Natural killer cell (primary cell): ENCODE results near the gene RTL1. TPM values are rescaled to one million over a fixed set of nuclear protein-coding genes. Genes with fewer than 3 reads are reported as not detected.

Experiments
- ATAC-seq, 3 donors: fragments of 150-1000 bp in 2 of 3; fragments of 200-7000 bp in 1 of 3; cut with Tn5 transposase; 1 replicate in 1 of 3; 2 replicates in 2 of 3; pipeline ENCODE4 v1.10.0; 2021; ENCODE audit warnings: mild to moderate bottlenecking in 2 of 3, moderate library complexity in 2 of 3
- DNase-seq, 2 donors: peaks; one replicate each; pipeline versions ENCODE4 v3.0.0 to v3.0.0-alpha.2; 2013 to 2021; ENCODE audit warnings: mixed read lengths in 1 of 2
- H3K27ac ChIP-seq: one replicate; pipeline ENCODE4 v1.5.1; 2013; ENCODE audit warnings: mild to moderate bottlenecking, low read length
- H3K27me3 ChIP-seq: one replicate; pipeline ENCODE4 v1.6.1; 2013; ENCODE audit warnings: low read length; ENCODE audit not compliant: control insufficient read depth, insufficient read depth
- H3K36me3 ChIP-seq: one replicate; pipeline ENCODE4 v1.6.1; 2013; ENCODE audit warnings: low read length; ENCODE audit not compliant: control insufficient read depth, insufficient read depth
- H3K4me1 ChIP-seq: one replicate; pipeline ENCODE4 v1.6.1; 2013; ENCODE audit warnings: low read length; ENCODE audit not compliant: control insufficient read depth, insufficient read depth
- H3K4me3 ChIP-seq: one replicate; pipeline ENCODE4 v1.5.1; 2013; ENCODE audit warnings: low read length
- H3K9me3 ChIP-seq: one replicate; pipeline ENCODE4 v1.6.1; 2013; ENCODE audit warnings: low read length; ENCODE audit not compliant: control insufficient read depth, insufficient read depth
- H3K27ac Mint-ChIP-seq, 2 donors: one replicate each; pipeline ENCODE4 v1.8.0; 2022; ENCODE audit warnings: mild to moderate bottlenecking in 2 of 2, mixed read lengths in 2 of 2, moderate library complexity in 1 of 2
- H3K27me3 Mint-ChIP-seq, 2 donors: one replicate each; pipeline ENCODE4 v1.8.0; 2022; ENCODE audit warnings: low read depth in 2 of 2, mixed read lengths in 2 of 2
- H3K36me3 Mint-ChIP-seq: one replicate; pipeline ENCODE4 v1.8.0; 2022; ENCODE audit warnings: mixed read lengths
- H3K4me1 Mint-ChIP-seq, 2 donors: one replicate each; pipeline ENCODE4 v1.8.0; 2022; ENCODE audit warnings: mixed read lengths in 2 of 2
- H3K4me3 Mint-ChIP-seq: one replicate; pipeline ENCODE4 v1.8.0; 2022; ENCODE audit warnings: mild to moderate bottlenecking, moderate library complexity, mixed read lengths
- H3K9me3 Mint-ChIP-seq, 2 donors: one replicate each; pipeline ENCODE4 v1.8.0; 2022; ENCODE audit warnings: mixed read lengths in 2 of 2
- CTCF ChIP-seq: fragments of 200-600 bp; IDR thresholded peaks from one replicate; pipeline ENCODE4 v1.8.0; 2022; ENCODE audit warnings: antibody characterized with exemption
- WGBS: methylation state at CpG from one replicate; pipeline ENCODE4 v1.1.7; 2013; ENCODE audit warnings: missing lambda C conversion rate; ENCODE audit not compliant: insufficient coverage; 5-methylcytosine and 5-hydroxymethylcytosine counted together
- intact Hi-C: fragments of 100-400 bp; cut with micrococcal nuclease; formaldehyde crosslinking; loops from one replicate; pipeline ENCODE4 v1.14.2; 2022
- total RNA-seq, 4 donors: library from RNA; stranded (reverse); fragments of 120-200 nt in 1 of 4; gene quantifications; one replicate each; pipeline versions ENCODE4 v1.2.3 to v1.2.4, GENCODE V29; 2013 to 2022

RTL1 gene
- total RNA-seq, 3 donors from 2014 or later (not counting 1 experiment from before 2014, with no cell fraction given), result not detected

- no peaks in the 10 kb centered on the region for H3K27me3 Mint-ChIP-seq
- H3K4me1 Mint-ChIP-seq, result no peaks in the 10 kb centered on the region
- H3K27ac Mint-ChIP-seq, result no peak overlapping the region
- Histone ChIP-seq H3K27me3 (no peaks in the 10 kb centered on the region), H3K27ac (no peak overlapping the region), H3K36me3 (no peaks in the 10 kb centered on the region), H3K4me3 (no peak overlapping the region), H3K4me1 (no peaks in the 10 kb centered on the region), H3K9me3 (no peaks in the 10 kb centered on the region)
- no peaks in the 10 kb centered on the region for H3K36me3 Mint-ChIP-seq
- no peaks in the 10 kb centered on the region for H3K9me3 Mint-ChIP-seq
- DNase-seq (no peak), ATAC-seq (no peak)
- H3K4me3 Mint-ChIP-seq, result no peak overlapping the region
- intact Hi-C loops, result no loop called here
- WGBS, result 87% methylated on average over 20 of the region's 20 CpGs
- TF ChIP-seq CTCF, result no peak
These were observed 47.2 kb downstream of the RTL1 start for GRCh38 chr14:100856056-100856950.

DNA sequence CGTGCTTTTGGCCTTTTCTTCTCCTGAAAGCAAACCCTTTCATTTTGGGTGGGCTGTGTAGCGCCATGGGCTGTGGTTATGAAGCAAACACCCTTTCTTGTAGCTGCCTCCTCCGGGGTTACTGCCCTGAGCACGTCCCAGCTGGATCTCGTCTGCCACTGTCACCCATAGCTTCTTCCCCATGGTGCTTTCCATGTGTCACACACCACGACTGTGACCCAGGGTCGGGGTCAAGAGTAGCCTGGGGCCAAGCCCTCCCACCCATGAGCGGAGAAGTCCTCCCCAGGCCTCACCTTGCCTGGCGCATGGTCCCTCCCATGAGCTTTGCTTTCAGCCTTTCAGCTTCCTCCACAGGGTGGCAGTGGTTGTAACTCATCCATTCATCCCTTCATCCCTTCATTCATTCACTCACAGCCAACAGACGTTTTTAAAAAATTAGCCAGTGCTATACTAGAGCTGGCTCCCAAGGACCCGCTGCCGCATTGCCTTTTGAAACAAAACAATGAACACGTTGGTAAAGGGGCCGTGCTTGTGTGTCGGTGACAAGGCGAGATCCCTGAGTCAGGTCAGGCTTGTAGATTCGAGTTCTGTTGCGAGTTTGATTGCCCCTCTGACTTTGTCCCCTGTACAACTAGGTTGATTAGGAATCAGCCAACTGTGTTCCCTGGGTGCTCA is 48.1 kb downstream of the RTL1 start:
- Histone ChIP-seq H3K4me3 (no peak overlapping the region), H3K27ac (no peak overlapping the region), H3K9me3 (no peaks in the 10 kb centered on the region), H3K36me3 (no peaks in the 10 kb centered on the region), H3K4me1 (no peaks in the 10 kb centered on the region), H3K27me3 (no peaks in the 10 kb centered on the region)
- H3K9me3 Mint-ChIP-seq, result no peaks in the 10 kb centered on the region
- intact Hi-C loops, result no loop called here
- no peak overlapping the region for H3K4me3 Mint-ChIP-seq
- H3K36me3 Mint-ChIP-seq, result no peaks in the 10 kb centered on the region
- H3K27ac Mint-ChIP-seq, result no peak overlapping the region
- WGBS, result 85% methylated on average over 18 of the region's 18 CpGs
- TF ChIP-seq CTCF, result no peak
- no peak for ATAC-seq
- no peaks in the 10 kb centered on the region for H3K4me1 Mint-ChIP-seq
- no peak for DNase-seq
- no peaks in the 10 kb centered on the region for H3K27me3 Mint-ChIP-seq

DNA sequence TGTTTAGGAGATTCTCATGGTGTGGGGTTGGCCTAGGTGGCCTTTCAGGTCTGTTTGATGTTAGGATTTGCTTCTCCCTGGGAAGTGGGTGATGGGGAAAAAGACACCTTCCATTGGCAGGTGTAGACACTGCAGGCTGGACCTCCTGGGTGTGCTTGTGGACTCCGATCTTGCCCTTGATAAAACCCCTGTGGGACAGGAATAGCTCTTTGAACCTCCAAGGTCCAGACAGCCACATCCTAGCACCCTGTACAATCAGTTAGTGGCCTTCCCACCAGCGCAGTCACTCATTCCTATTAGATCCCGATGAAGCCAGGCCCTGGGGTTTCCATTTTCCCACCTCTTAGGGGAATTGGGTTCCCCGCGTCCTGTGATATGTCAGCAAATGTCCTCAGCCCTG is 49.1 kb downstream of the RTL1 start:
- H3K4me1 ChIP-seq, result no peaks in the 10 kb centered on the region
- no peaks in the 10 kb centered on the region for H3K36me3 Mint-ChIP-seq
- no peak overlapping the region for H3K27ac ChIP-seq
- no peaks in the 10 kb centered on the region for H3K36me3 ChIP-seq
- no peak for TF ChIP-seq CTCF
- H3K27me3 Mint-ChIP-seq, result no peaks in the 10 kb centered on the region
- no peaks in the 10 kb centered on the region for H3K9me3 Mint-ChIP-seq
- H3K4me3 Mint-ChIP-seq, result no peak overlapping the region
- DNase-seq, result no peak
- no peak overlapping the region for H3K4me3 ChIP-seq
- intact Hi-C loops, result no loop called here
- WGBS, result 92% methylated on average over 5 of the region's 5 CpGs
- no peaks in the 10 kb centered on the region for H3K9me3 ChIP-seq
- H3K4me1 Mint-ChIP-seq, result no peaks in the 10 kb centered on the region
- ATAC-seq, result no peak
- H3K27ac Mint-ChIP-seq, result no peak overlapping the region
- no peaks in the 10 kb centered on the region for H3K27me3 ChIP-seq
